ENCODE measurements around the gene RGL3.

The RGL3 gene

GRCh38 chr19:11345122-11345803 lies 73.9 kb downstream of the RGL3 start:
- peak overlapping the region; percentile 72 to 89 for H3K27ac ChIP-seq (ENCODE audit: insufficient read depth in 1 of 2, low read depth in 1 of 2, low read length in 2 of 2, poor library complexity in 1 of 2, severe bottlenecking in 2 of 2)
- no peaks in the 10 kb centered on the region for H3K27me3 ChIP-seq (replicated peaks in 2 of 5; ENCODE audit: control insufficient read depth in 4 of 5, insufficient read depth in 5 of 5, low read length in 4 of 5)
- WGBS (ENCODE audit: insufficient coverage), result 30% methylated on average over 4 of the region's 15 CpGs
- H3K4me3 ChIP-seq (ENCODE audit: control insufficient read depth in 1 of 7, extremely low read depth in 1 of 7, insufficient read depth in 4 of 7, low read depth in 2 of 7, low read length in 6 of 7), result peak overlapping the region; percentile 51 to 92 (median 78)
- H3K36me3 ChIP-seq (ENCODE audit: control insufficient read depth in 4 of 4, insufficient read depth in 4 of 4, low read length in 3 of 4), result peaks cover 0 to 10% (median 4%) of the 10 kb centered on the region in 4 experiments
- ChIA-PET POLR2A (interaction anchor here (1.0 to 1.1 kb wide), 2 partner anchors 13 to 22 kb away, joined by 3 to 4 read pairs; no protein-coding TSS in a partner anchor), CTCF (interaction anchor here (1.0 to 2.2 kb wide), 9 partner anchors 9 to 51 kb away, joined by 3 to 11 read pairs (median 5); partner anchors contain the start of genes SWSAP1 and TSPAN16)
- DNase-seq, result no peak
- H3K9me3 ChIP-seq (ENCODE audit: control extremely low read depth in 1 of 5, control insufficient read depth in 4 of 5, insufficient read depth in 2 of 5, low read depth in 1 of 5, low read length in 4 of 5), result peaks cover 0 to 7% (median 5%) of the 10 kb centered on the region in 5 experiments
- H3K4me1 ChIP-seq (ENCODE audit: control extremely low read depth in 1 of 4, control insufficient read depth in 4 of 4, insufficient read depth in 4 of 4, low read length in 3 of 4), result peaks cover 7 to 47% (median 41%) of the 10 kb centered on the region in 4 experiments

Measured in common myeloid progenitor, CD34-positive (primary cell).